Transverse colon (tissue), 4 donors: ENCODE results near the gene ZNF664.

Source experiments
- CTCF ChIP-seq, 5 experiments: fragments of 200-600 bp in 3 of 5; fragments of 450-650 bp in 2 of 5; sonication (generic) in 3 of 5; IDR thresholded peaks; 1 replicate in 2 of 5; 2 replicates in 3 of 5; pipeline ENCODE4 v1.5.1; 2016 to 2017; ENCODE audit warnings: antibody characterized with exemption in 5 of 5, inconsistent platforms in 3 of 5, mild to moderate bottlenecking in 2 of 5, moderate library complexity in 1 of 5
- EP300 ChIP-seq: sonication (generic); formaldehyde crosslinking; IDR thresholded peaks from one replicate; pipeline ENCODE4 v1.6.1; 2017; ENCODE audit warnings: antibody characterized with exemption, low read depth
- POLR2A ChIP-seq: fragments of 450-650 bp; IDR thresholded peaks from one replicate; pipeline ENCODE4 v1.6.1; 2016; ENCODE audit warnings: antibody characterized with exemption, mild to moderate bottlenecking, moderate library complexity
- POLR2AphosphoS5 ChIP-seq, 3 donors: sonication (generic); formaldehyde crosslinking; IDR thresholded peaks; one replicate each; pipeline ENCODE4 v1.6.1; 2016; ENCODE audit warnings: antibody characterized with exemption in 3 of 3

GRCh38 chr12:123923927-123924326, 49.1 kb upstream of the ZNF664 start:
- TF ChIP-seq CTCF (IDR thresholded peaks at IDR 0.05) (no peak), POLR2A (no peak), POLR2AphosphoS5 (IDR thresholded peaks at IDR 0.05) (no peak), EP300 (no peak)
